ENCODE data around the gene ZNF436. TPM values are rescaled to one million over a fixed set of nuclear protein-coding genes. Genes with fewer than 3 reads are reported as not detected.

The ZNF436 gene
- total and polyA plus RNA-seq, 2 experiments from 2014 or later, result 0.23 to 1.0 TPM

- H3K4me3 Mint-ChIP-seq, result no peak overlapping the region
- peaks cover 27% of the 10 kb centered on the region for H3K36me3 ChIP-seq (ENCODE audit: insufficient read depth)
- peaks cover 100% of the 10 kb centered on the region for H3K27me3 Mint-ChIP-seq (ENCODE audit: insufficient read depth, low read depth, poor library complexity)
- DNase-seq (ENCODE audit: low spot score) (no peak), ATAC-seq (no peak)
- H3K36me3 Mint-ChIP-seq (ENCODE audit: low read depth), result peaks cover 41% of the 10 kb centered on the region
- H4K20me1 ChIP-seq (replicated peaks; ENCODE audit: insufficient read depth), result peaks cover 31% of the 10 kb centered on the region
- TF ChIP-seq JUNB (IDR thresholded peaks at IDR 0.05; ENCODE audit: unreplicated experiment) (no peak), EZH2 (IDR thresholded peaks at IDR 0.05; ENCODE audit: low read depth, unreplicated experiment) (no peak), NANOG (IDR thresholded peaks at IDR 0.05; ENCODE audit: borderline replicate concordance) (no peak), ZNF462 (CRISPR knock-in tag; IDR thresholded peaks at IDR 0.05) (no peak)
- no peak overlapping the region for H3K4me3 ChIP-seq
- H3K27ac ChIP-seq (ENCODE audit: low read depth), result no peak overlapping the region
- 0 out of 2 replicates have a peak, but pooled peaks cover 3% of the 10 kb centered on the region for H3F3A ChIP-seq (replicated peaks; ENCODE audit: low read depth)
- H3K27me3 ChIP-seq (ENCODE audit: insufficient read depth), result peaks cover 98% of the 10 kb centered on the region
- H3K4me1 Mint-ChIP-seq, result no peaks in the 10 kb centered on the region
- no peaks in the 10 kb centered on the region for H3K9me2 ChIP-seq (ENCODE audit: insufficient read depth)
- H3K4me1 ChIP-seq (ENCODE audit: insufficient read depth), result no peaks in the 10 kb centered on the region
- H3K27ac Mint-ChIP-seq, result no peak overlapping the region
- no peak overlapping the region for H3K4me2 ChIP-seq
- H2AFZ ChIP-seq, result no peak overlapping the region
- no peaks in the 10 kb centered on the region for H3K79me2 ChIP-seq (replicated peaks; ENCODE audit: insufficient read depth)
- peaks cover 49% of the 10 kb centered on the region for H3K9me3 Mint-ChIP-seq
Observed at GRCh38 chr1:23358310-23358875, 11.2 kb downstream of the ZNF436 start.

GRCh38 chr1:23357138-23357908 lies 12.3 kb downstream of the ZNF436 start:
- Histone ChIP-seq H3K79me2 (replicated peaks; ENCODE audit: insufficient read depth) (no peaks in the 10 kb centered on the region), H3K4me1 (ENCODE audit: insufficient read depth) (no peaks in the 10 kb centered on the region), H2AFZ (no peak overlapping the region), H3K27ac (ENCODE audit: low read depth) (no peak overlapping the region), H3K9me2 (ENCODE audit: insufficient read depth) (no peaks in the 10 kb centered on the region), H3K27me3 (ENCODE audit: insufficient read depth) (peaks cover 98% of the 10 kb centered on the region), H3K4me2 (no peak overlapping the region), H3K4me3 (no peak overlapping the region), H3K36me3 (ENCODE audit: insufficient read depth) (peaks cover 16% of the 10 kb centered on the region), H3F3A (replicated peaks; ENCODE audit: low read depth) (0 out of 2 replicates have a peak, but pooled peaks cover 3% of the 10 kb centered on the region), H4K20me1 (replicated peaks; ENCODE audit: insufficient read depth) (peaks cover 34% of the 10 kb centered on the region)
- peaks cover 38% of the 10 kb centered on the region for H3K9me3 Mint-ChIP-seq
- no peak overlapping the region for H3K27ac Mint-ChIP-seq
- H3K36me3 Mint-ChIP-seq (ENCODE audit: low read depth), result peaks cover 30% of the 10 kb centered on the region
- H3K4me1 Mint-ChIP-seq, result no peaks in the 10 kb centered on the region
- H3K4me3 Mint-ChIP-seq, result no peak overlapping the region
- ATAC-seq (peak; percentile 97), DNase-seq (ENCODE audit: low spot score) (peak; percentile 93)
- peaks cover 100% of the 10 kb centered on the region for H3K27me3 Mint-ChIP-seq (ENCODE audit: insufficient read depth, low read depth, poor library complexity)
- TF ChIP-seq CREB1 (CRISPR knock-in tag; IDR thresholded peaks at IDR 0.05; ENCODE audit: low read depth) (peak; percentile 44; the same call in 1 of the 2 replicates), ZNF331 (CRISPR knock-in tag; IDR thresholded peaks at IDR 0.05; ENCODE audit: low read depth) (no peak), POLR2AphosphoS5 (IDR thresholded peaks at IDR 0.05; ENCODE audit: low read depth) (peak; percentile 98), CTCF (conservative IDR thresholded peaks at IDR 0.05; ENCODE audit: low read depth in 2 of 2) (no peak), EZH2phosphoT487 (IDR thresholded peaks at IDR 0.05; ENCODE audit: unreplicated experiment) (no peak)

All from GM23338 (cell line).